Upper lobe of left lung (tissue), 6 donors: ENCODE measurements around the gene SPRED2. TPM values are rescaled to one million over a fixed set of nuclear protein-coding genes. Genes with fewer than 3 reads are reported as not detected.

ENCODE experiments used
- ATAC-seq, 2 donors: fragments of 200-7000 bp; cut with Tn5 transposase; one replicate each; pipeline ENCODE4 v1.9.1; 2022; ENCODE audit warnings: mild to moderate bottlenecking in 2 of 2, moderate library complexity in 2 of 2; ENCODE audit not compliant: low FRiP score in 2 of 2
- DNase-seq, 2 donors: peaks; one replicate each; pipeline ENCODE4 v3.0.0-alpha.2; 2019 to 2020
- H3K27ac ChIP-seq, 4 donors: fragments of 200-600 bp; sonication (generic); one replicate each; pipeline ENCODE4 v1.5.1; 2016 to 2019
- H3K27me3 ChIP-seq, 4 donors: fragments of 200-600 bp; sonication (generic); one replicate each; pipeline ENCODE4 v1.5.1; 2017 to 2019
- H3K36me3 ChIP-seq, 4 donors: fragments of 200-600 bp; sonication (generic); one replicate each; pipeline ENCODE4 v1.5.1; 2016 to 2019
- H3K4me1 ChIP-seq, 4 donors: fragments of 200-600 bp; sonication (generic); one replicate each; pipeline ENCODE4 v1.5.1; 2018 to 2019
- H3K4me3 ChIP-seq, 4 donors: fragments of 200-600 bp; sonication (generic); one replicate each; pipeline ENCODE4 v1.5.1; 2017 to 2019; ENCODE audit warnings: mild to moderate bottlenecking in 2 of 4, moderate library complexity in 1 of 4
- H3K9me3 ChIP-seq, 4 donors: fragments of 200-600 bp; sonication (generic); one replicate each; pipeline ENCODE4 v1.5.1; 2018 to 2019
- EP300 ChIP-seq, 4 donors: sonication (generic); formaldehyde crosslinking; IDR thresholded peaks; one replicate each; pipeline ENCODE4 v1.5.1; 2017; ENCODE audit warnings: antibody characterized with exemption in 4 of 4, control low read depth in 2 of 4
- POLR2A ChIP-seq, 4 donors: fragments of 450-650 bp; IDR thresholded peaks; one replicate each; pipeline ENCODE4 v1.5.1; 2016 to 2017; ENCODE audit warnings: antibody characterized with exemption in 4 of 4, mild to moderate bottlenecking in 2 of 4
- POLR2AphosphoS5 ChIP-seq, 2 donors: sonication (generic); formaldehyde crosslinking; IDR thresholded peaks; one replicate each; pipeline ENCODE4 v1.5.1; 2017; ENCODE audit warnings: antibody characterized with exemption in 2 of 2
- WGBS, 2 donors: methylation state at CpG; one replicate each; pipeline ENCODE4 v1.1.5; 2017 to 2018; 5-methylcytosine and 5-hydroxymethylcytosine counted together
- total RNA-seq, 6 donors: library from RNA; depleted of rRNA in 4 of 6; stranded (reverse); fragments of >200 nt in 4 of 6; gene quantifications; one replicate each; pipeline versions ENCODE4 v1.1.0 to v1.2.1, GENCODE V29; 2016 to 2021
- TF ChIP-seq, protein P1 (sequence below), 6 experiments: fragments of 450-650 bp in 4 of 6; fragments of 200-600 bp in 2 of 6; sonication (generic) in 2 of 6; IDR thresholded peaks; one replicate each; pipeline ENCODE4 v1.5.1; 2016 to 2019; ENCODE audit warnings: antibody characterized with exemption in 6 of 6
- donor health status: DM: no; HTN: no; CAD: no; lungs with moderate emphysema.
- donor health status: DM: no; HTN: yes; CAD: no; lungs with severe emphysema.

The SPRED2 gene
- total RNA-seq, 6 donors from 2014 or later: 15.7 to 53.0 (median 38.1) TPM

DNA sequence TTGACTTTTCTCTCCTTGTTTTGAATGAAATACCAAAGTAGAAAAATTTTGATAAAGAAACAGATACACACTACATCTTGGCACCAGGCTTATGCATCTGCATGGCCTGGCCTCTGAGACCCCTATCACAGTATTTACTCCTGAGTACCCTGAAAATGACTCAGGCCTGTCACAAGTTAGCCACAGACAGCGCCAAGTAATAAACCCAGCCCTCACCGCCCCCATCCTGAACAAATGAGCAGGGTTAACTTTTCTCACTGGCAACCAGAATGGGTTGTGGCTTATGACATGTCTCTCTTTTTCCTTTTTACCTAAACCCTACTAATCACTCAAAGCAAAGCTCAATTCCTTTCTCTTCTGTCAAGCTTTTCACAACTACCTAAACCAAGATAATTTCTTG, 35.3 kb downstream of the SPRED2 start:
- ATAC-seq (peak in 1 of 2 donors; percentile 54), DNase-seq (no peak)
- no peaks in the 10 kb centered on the region for H3K9me3 ChIP-seq
- H3K36me3 ChIP-seq: no peaks in the 10 kb centered on the region
- WGBS, 2 donors: 43 to 86% methylated on average over 2 of the region's 2 CpGs
- H3K4me1 ChIP-seq: peaks cover 14 to 32% (median 23%) of the 10 kb centered on the region in 4 donors
- TF ChIP-seq, protein P1, sequence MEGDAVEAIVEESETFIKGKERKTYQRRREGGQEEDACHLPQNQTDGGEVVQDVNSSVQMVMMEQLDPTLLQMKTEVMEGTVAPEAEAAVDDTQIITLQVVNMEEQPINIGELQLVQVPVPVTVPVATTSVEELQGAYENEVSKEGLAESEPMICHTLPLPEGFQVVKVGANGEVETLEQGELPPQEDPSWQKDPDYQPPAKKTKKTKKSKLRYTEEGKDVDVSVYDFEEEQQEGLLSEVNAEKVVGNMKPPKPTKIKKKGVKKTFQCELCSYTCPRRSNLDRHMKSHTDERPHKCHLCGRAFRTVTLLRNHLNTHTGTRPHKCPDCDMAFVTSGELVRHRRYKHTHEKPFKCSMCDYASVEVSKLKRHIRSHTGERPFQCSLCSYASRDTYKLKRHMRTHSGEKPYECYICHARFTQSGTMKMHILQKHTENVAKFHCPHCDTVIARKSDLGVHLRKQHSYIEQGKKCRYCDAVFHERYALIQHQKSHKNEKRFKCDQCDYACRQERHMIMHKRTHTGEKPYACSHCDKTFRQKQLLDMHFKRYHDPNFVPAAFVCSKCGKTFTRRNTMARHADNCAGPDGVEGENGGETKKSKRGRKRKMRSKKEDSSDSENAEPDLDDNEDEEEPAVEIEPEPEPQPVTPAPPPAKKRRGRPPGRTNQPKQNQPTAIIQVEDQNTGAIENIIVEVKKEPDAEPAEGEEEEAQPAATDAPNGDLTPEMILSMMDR (IDR thresholded peaks at IDR 0.05): no peak
- TF ChIP-seq EP300 (IDR thresholded peaks at IDR 0.05) (no peak), POLR2AphosphoS5 (IDR thresholded peaks at IDR 0.05) (no peak), POLR2A (IDR thresholded peaks at IDR 0.05) (no peak)
- peak overlapping the region in 3 of 4 donors; percentile 12 to 42 (median 13) for H3K27ac ChIP-seq
- no peak overlapping the region for H3K4me3 ChIP-seq
- no peaks in the 10 kb centered on the region for H3K27me3 ChIP-seq

DNA sequence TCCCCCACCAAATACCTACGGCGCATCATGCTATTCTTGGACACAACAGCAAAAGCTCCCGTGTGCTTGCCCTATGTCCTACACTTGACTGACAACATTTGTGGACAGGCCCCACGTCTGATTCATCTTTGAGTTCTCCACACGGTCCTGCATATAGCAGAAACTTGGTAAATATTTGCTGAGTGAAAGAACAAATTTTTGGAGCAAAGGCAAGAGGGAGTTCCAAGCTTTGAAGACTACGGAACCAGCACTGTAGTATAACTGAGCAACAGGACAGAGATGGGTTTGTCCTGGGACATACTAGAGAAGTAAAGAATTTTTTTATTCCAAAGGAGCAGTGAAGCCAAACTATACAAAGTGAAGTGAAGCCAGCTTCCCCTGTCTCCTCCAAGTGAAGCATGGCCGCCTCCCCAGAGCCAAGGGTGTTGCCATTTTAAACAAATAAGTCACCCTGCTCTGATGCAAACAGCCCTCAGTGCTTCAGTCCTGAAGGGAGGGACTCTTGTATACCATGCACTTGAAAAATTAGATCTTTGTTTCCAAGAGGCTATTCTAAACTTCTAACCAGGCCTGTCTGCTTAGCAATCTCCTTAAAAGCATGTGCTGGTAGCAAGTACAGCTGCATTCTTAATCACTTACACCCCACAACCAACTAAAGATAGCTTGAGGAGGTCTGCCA, 35.9 kb downstream of the SPRED2 start:
- H3K36me3 ChIP-seq: no peaks in the 10 kb centered on the region
- H3K27ac ChIP-seq: peak overlapping the region; percentile 9 to 42 (median 26)
- ATAC-seq (peak; percentile 67 to 87), DNase-seq (peak in 1 of 2 donors; percentile 53)
- peaks cover 14 to 29% (median 23%) of the 10 kb centered on the region in 4 donors for H3K4me1 ChIP-seq
- 64 to 68% methylated on average over 7 of the region's 7 CpGs for WGBS, 2 donors
- H3K4me3 ChIP-seq: no peak overlapping the region
- H3K9me3 ChIP-seq: no peaks in the 10 kb centered on the region
- TF ChIP-seq POLR2AphosphoS5 (IDR thresholded peaks at IDR 0.05) (no peak), POLR2A (IDR thresholded peaks at IDR 0.05) (no peak), EP300 (IDR thresholded peaks at IDR 0.05) (no peak)
- TF ChIP-seq, protein P1 (IDR thresholded peaks at IDR 0.05): no peak
- no peaks in the 10 kb centered on the region for H3K27me3 ChIP-seq

DNA sequence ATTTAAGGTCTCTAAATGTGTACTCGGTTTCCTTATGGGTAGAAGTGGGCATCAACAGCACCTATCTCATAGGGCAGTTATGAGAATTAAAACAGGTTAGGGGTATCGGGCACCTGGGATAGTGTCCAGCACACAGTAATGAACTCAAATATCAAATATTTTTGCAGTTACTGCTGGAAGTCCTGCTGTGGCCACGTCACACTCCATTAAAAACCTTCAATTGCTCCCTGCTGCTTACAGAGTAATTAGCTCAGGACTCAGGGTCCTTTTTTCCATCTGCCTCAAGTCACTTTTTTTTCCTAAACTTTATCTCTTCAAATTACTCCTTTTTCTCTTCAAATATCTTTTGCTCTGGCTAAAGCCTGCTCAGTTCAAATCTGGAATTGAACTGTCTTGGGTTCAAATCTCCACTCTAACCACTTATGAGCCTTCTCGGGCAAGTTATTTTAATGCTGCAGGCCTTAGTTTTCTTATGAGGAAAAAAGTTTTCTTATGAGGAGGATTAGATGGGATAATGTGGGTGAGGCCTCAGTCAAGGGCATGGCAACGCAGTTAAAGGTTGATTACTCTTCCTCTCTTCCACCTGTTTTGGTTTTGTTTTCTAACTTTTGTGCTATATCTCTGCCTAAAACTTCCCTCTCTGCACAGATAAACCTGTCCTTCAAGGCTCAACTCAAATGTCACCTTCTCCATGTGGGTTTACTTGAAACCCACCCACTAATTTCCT, 36.6 kb downstream of the SPRED2 start:
- no peaks in the 10 kb centered on the region for H3K27me3 ChIP-seq
- H3K9me3 ChIP-seq: no peaks in the 10 kb centered on the region
- TF ChIP-seq POLR2A (IDR thresholded peaks at IDR 0.05): no peak
- TF ChIP-seq, protein P1 (IDR thresholded peaks at IDR 0.05): no peak
- TF ChIP-seq EP300 (IDR thresholded peaks at IDR 0.05): no peak
- no peak for TF ChIP-seq POLR2AphosphoS5 (IDR thresholded peaks at IDR 0.05)
- peak overlapping the region in 3 of 4 donors; percentile 9 to 42 (median 12) for H3K27ac ChIP-seq
- H3K4me3 ChIP-seq: no peak overlapping the region
- WGBS, 2 donors: 80 to 86% methylated on average over 5 of the region's 5 CpGs
- ATAC-seq (no peak), DNase-seq (no peak)
- H3K4me1 ChIP-seq: peaks cover 14 to 29% (median 25%) of the 10 kb centered on the region in 4 donors
- H3K36me3 ChIP-seq: no peaks in the 10 kb centered on the region

DNA sequence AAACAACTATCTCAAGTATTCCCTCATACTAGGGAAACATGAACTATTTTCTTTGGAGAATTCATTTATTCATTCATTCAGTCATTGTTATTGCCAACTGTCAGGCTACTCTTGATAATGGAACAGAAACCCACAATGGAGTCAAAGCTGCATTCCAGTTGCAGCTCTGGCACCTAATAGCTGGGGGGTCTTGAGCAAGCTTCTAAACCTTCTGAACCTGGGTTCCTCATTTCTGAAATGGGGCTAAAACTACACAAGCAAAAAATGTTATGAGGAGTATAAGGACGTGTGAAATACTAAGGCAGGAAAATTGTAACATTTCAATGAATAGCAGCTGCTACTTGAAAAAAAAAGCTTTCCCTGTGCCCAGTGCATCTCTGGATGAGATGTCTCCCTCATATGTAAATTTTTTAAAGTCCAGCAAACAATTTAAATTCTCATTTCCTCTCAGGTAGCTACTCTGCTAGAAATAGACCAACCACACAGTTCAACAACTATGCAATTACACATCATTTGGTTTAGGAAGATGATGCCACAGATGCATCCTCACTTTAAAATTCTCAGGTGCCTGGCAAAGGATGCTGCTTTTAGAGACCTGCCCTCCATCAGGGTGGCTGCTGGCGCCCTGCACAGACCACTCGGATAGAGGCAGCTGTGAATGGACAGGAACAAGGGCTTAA, 38.5 kb downstream of the SPRED2 start:
- Histone ChIP-seq H3K4me1 (peaks cover 20 to 41% (median 30%) of the 10 kb centered on the region in 4 donors), H3K9me3 (no peaks in the 10 kb centered on the region), H3K36me3 (no peaks in the 10 kb centered on the region), H3K4me3 (no peak overlapping the region), H3K27me3 (no peaks in the 10 kb centered on the region), H3K27ac (no peak overlapping the region)
- DNase-seq (no peak), ATAC-seq (no peak)
- whole genome bisulfite sequencing, 2 donors: 78 to 84% methylated on average over 3 of the region's 3 CpGs
- TF ChIP-seq, protein P1 (IDR thresholded peaks at IDR 0.05): no peak
- TF ChIP-seq EP300 (IDR thresholded peaks at IDR 0.05): no peak
- no peak for TF ChIP-seq POLR2A (IDR thresholded peaks at IDR 0.05)
- no peak for TF ChIP-seq POLR2AphosphoS5 (IDR thresholded peaks at IDR 0.05)
